SU-DHL-6 (cell line): ENCODE data around the gene VASN.

Experiments
- CTCF ChIP-seq: fragments of 200-600 bp; sonication (generic); IDR thresholded peaks from one replicate; pipeline ENCODE4 v1.5.1; 2017; ENCODE audit warnings: antibody characterized with exemption, mild to moderate bottlenecking, low read length, moderate library complexity; ENCODE audit not compliant: insufficient read depth, poor library complexity, severe bottlenecking
- EZH2phosphoT487 ChIP-seq: fragments of 200-600 bp; sonication (generic), shearing (Covaris generic); conservative IDR thresholded peaks from 2 replicates; pipeline ENCODE4 v1.6.1; 2018; ENCODE audit warnings: mild to moderate bottlenecking, antibody characterized with exemption, low read length, moderate library complexity, mixed read lengths

- TF ChIP-seq CTCF (no peak), EZH2phosphoT487 (no peak)
These were observed 25.5 kb upstream of the VASN start for GRCh38 chr16:4345836-4346781.
